HCEC 1CT (cell line): Measurements from ENCODE around the gene TTC9.
"Not testable (repeated sequence)": the region's sequence is repeated elsewhere in the genome, so short reads cannot be mapped to it uniquely, and the experiment has no call there.

Experiments
- DNase-seq: peaks from one replicate; pipeline ENCODE4 v3.0.0-alpha.2; 2017

The TTC9 gene

GRCh38 chr14:70685474-70686197 is 43.9 kb downstream of the TTC9 start:
- DNase-seq: no peak

GRCh38 chr14:70692210-70692609 is 50.5 kb downstream of the TTC9 start:
- DNase-seq: no peak

DNA sequence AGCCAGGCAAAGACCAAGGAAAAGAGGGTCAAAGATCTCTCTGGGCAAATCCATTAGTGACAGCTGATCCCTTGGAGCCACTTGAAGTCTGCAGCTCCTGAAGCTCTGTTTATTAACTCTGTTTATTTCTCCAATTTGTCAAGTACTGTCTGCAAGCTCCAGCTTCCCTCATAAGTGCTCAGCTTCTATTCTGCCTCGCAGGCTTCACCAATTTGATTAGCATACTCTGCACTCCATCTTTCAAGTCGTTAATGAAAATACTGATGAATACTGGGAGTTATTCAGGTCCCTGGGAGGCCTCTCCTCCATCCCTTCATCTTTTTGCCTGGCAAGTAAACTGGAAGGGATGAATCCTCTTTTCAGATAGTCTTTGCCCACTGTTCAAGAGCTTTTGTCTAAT is 54.3 kb downstream of the TTC9 start:
- DNase-seq: no peak

DNA sequence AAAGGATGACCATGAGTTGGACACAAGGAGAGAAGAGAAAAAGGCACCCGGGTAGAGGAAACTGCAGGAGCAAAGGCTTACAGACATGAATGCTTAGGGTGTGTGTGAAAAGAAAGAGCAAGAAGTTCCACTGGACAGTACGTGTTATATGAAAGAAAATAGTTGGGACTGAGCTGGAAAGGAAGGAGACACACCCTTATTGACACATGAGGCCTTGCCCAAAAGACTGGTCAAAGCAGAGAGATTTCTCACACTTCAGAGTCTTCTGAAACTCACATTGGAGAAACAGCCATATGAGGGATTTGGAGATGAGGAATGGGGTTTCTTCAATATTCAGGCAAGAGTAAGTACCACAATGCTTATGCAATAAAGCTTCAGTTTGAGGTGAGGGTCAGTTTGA is 56.0 kb downstream of the TTC9 start:
- no peak for DNase-seq

DNA sequence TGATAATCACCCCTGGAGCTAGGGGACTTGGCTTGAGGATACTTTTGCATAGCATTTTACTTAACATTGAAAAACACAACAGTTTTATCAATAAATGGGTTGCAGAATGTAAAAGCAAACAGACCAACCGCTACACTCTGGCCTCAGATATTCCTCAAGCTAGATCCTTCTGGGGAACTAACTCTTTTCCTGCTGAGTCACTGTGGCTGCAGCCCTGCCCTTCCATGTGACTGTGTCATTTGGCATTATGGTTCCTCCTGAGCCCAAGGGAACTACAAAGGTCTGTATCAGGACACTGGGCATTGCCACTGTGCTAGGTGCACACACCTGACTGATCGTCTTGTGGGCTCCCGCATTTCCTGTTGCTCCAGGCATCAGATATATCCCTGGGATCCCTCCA is 56.6 kb downstream of the TTC9 start:
- DNase-seq: peak; percentile 11

- no peak for DNase-seq
These were observed 57.9 kb downstream of the TTC9 start for GRCh38 chr14:70699646-70700045.

GRCh38 chr14:70700955-70701585 is 59.4 kb downstream of the TTC9 start:
- no peak for DNase-seq

- no peak for DNase-seq
These were observed 59.9 kb downstream of the TTC9 start for GRCh38 chr14:70701610-70702009.

DNA sequence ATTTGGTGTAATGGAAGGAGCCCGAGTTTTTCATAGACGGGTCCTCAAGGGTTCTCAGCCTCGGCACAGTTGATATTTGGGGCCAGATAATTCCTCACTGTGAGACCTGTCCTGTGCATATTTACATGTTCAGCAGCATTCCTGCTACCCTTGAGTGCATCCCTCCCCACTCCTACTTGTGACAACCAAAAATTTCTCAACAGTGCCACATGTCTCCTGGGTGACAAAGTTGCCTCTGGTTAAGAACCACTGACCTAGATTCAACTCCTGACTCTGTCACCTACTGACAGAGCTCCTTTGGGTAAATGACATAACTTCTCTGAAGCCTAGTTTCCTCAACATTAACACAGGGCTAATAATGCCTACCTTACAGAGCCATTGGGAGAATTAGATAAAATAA is 60.4 kb downstream of the TTC9 start:
- no peak for DNase-seq

DNA sequence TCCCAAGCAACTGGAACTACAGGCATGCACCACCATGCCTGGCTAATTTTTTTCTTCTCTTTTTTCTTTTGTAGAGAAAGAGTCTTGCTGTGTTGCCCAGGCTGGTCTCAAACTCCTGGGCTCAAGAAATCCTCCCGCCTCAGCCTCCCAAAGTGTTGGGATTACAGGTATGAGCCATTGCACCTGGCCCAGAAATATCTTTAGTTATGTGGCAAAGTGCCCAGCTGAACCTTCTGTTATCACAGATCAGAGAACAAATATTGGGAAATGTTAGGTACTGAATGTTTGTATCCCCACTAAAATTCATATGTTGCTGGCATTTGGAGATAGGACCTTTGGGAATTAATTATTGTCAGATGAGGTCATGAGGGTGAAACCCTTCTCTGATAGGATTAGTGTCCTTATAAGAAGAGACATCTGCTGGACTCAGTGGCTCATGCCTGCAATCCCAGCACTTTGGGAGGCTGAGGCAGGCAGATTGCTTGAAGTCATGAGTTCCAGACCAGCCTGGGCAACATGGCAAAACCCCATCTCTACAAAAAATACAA is 62.0 kb downstream of the TTC9 start:
- not testable (repeated sequence) for DNase-seq

DNA sequence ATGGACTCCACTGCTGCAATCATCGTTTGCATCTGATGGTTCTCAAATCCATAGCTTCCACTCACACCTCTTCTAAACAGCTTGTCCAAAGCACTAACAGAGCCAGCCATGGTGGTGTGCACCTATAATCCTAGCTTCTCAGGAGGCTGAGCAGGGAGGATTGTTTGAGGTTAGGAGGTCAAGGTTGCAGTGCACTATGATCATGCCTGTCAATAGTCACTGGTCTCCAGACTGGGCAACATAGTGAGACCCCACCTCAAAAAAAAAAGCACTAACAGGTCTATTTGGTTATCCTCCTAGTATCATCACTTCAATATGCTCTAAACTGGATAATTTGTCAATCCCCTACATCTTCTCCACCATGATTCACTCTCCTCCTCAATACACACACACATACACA is 63.2 kb downstream of the TTC9 start:
- no peak for DNase-seq

DNA sequence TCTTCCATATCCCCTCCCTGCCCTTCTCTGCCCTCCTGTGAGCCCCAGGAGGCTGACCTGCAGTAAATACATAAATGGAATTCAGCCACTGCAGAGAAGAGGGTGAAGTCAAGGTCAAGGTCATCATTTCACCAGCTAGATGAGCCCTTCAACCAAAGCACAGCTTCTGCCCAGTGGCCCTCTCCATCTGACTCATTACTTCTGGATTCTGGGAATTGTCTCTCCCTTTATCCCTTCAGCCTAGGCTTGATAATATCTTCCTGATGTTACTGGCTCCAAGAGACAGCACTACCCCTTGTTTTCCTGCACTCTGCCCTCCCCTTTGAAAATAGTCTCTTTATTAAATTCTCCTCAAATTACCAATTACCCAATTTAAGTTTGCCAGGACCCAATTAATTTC is 64.5 kb downstream of the TTC9 start:
- no peak for DNase-seq

DNA sequence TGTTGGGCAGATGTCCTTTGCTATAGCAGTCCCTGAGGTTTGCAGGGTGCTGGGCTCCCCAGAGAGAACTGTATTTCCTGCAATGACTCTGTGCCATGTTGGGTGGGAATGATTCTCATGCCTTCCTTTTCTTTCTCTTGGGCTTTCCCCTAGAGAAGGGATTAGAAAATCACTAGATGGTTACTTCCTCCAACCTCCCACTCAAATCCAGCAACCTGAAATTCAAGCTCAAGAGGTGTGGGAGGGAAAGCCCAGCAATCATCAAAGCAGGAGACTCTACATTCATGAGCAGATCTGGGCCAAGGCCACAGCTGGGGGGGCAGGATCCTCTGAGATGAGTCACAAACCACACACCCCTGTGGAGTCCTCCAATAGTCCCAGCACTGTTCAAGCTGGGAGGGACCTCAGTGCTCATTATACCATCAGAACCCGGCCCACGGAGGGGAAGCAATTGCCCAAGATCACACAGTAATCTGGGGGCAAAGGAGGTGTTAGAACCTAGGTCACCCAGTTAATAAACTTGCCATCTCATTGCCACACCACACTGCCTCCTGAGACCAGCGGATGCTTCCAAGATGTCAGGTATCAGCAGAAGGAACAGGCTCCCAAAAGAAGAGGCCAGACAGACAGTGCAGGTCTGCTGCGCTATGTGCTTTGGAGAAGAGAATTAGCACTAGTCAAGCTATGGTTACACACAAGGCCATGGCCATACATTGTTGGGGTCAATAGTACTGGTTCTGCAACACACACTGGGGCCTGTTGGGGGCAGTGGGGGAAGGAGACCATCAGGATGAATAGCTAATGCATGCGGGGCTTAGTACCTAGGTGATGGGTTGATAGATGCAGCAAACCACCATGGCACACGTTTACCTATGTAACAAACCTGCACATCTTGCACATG is 65.7 kb downstream of the TTC9 start:
- peak; percentile 42 for DNase-seq

DNA sequence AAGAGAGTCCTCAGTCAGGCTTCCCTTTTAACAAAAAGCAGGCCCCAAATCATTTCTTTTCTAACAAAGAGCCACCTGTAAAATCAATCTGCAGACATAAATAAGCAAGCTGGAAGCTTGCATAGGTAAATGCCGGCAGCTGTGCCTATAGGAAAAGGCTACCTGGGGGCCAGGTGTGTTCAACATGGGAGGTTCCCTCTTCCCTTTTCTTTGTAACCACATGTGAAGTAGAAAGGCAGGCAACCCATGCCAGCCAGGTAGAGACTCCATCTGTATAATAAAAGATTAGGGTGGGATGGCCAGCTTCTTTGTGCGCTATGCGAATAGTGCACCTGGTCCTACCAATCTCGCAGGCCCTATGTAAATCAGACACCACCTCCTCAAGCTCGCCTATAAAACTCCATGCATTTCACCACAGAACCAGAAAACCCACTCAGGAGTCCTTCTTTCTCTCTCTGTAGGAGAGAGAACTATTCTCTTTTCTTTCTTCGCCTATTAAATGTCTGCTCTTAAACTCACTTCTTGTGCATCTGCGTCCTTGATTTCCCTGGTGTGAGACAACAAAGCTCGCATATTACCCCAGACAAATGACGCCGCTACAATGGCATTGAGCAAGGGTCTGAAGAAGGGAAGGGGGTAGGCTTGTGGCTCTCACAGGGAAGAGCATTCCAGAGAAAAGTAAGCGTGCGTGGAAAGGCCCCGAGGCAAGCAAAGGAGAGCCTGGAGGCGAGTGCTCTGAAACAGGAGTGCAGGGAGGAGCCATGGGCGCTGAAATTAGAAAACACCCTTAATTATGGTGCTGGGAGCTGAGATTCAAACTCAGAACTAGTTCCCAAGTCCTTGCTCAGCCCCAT is 67.2 kb downstream of the TTC9 start:
- no peak for DNase-seq

DNA sequence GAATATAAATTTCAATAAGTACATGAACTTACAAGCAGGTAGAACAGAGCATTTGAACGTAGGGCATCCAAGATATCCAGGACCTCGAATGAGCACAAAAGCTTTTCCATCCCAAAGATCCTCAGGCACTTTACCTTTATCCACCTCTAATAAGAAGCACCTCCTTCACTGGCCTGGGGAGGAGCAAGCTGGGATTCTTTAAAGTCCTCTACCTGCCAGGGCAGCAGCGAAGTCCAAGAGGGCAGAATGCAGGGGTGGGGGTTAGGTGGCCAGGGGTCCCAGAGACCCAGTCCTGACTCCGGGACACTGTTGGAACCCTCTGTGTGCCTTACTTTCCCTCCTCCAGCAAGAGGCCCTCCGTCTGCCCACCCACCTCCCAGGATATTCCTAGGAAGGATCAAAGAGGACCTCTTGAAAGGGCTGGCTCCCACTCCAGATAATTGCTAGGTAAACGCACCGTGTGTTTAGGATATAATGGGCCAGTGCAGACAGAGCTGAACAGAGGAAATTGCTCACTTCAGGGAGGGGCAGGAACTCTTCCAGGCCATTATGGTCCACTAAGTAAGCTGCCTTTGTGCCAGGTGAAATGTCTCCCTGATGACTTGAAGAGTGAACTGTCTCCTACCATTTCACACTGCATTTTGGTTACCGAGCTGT is 68.1 kb downstream of the TTC9 start:
- no peak for DNase-seq

DNA sequence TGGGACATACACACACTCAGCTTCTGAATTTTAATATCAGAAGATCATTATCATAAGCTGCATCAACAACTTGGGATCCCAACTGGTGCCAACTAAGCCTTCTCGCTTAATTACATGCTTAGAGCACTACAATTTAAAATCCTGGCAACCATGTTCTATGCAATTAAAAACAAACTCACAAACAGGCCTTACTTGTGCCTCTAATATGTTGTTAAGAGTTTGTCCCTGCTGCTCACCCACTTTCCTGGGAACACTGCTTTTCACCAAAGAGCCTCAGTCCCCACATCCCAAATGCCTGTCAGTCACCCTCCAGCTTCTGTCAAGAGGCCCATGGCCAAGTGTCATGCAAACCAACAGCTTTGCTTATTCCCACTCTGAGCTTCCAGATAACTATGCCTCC is 69.7 kb downstream of the TTC9 start:
- DNase-seq: no peak

DNA sequence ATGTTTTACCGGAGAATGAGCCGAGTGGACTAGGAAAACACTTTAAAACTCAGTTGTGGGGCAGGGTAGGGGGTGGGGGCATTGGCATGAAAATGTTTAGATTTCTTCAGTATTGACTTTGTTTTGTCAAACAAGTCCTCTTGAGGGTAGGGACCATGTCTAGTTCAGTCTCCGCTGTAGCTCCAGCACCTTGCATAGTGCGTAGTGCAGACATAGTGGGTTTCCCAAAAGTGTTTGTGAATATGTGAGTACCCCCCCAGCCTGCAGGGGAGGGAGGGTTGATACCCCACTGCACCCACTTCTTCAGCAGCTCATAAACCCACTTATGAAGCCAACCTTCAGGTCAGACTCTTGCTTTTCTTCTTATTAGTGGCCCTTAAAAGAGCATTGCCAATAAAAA is 71.4 kb downstream of the TTC9 start:
- no peak for DNase-seq

- no peak for DNase-seq
These were observed 71.8 kb downstream of the TTC9 start for GRCh38 chr14:70713511-70713916.

- peak; percentile 26 for DNase-seq
These were observed 72.4 kb downstream of the TTC9 start for GRCh38 chr14:70714055-70714550.

- DNase-seq: no peak
These were observed 74.8 kb downstream of the TTC9 start for GRCh38 chr14:70716483-70716882.

DNA sequence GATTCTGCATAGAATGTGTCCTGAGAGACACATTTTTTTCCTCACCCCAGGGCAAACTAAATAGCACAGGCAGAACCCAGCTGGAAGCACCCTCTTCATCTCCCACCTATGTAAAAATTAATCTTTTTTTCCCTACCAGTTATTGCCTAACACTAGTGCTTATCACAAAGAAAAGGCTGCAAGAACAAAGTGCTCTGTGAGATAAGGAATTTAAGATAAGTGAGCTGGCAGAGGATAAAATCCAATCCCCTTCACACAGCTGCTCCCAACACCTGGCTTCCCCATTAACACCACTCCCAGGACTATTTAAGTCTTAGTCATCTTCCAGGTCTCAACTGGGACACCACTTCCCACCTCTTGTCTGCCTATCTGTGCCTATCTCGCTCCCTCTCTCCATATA is 75.2 kb downstream of the TTC9 start:
- DNase-seq: no peak
